H54 (cell line): Measurements from ENCODE around the gene NTRK2.

Experiments used
- DNase-seq: peaks from one replicate; pipeline ENCODE4 v3.0.0; 2011; ENCODE audit warnings: low spot score, mixed read lengths; ENCODE audit not compliant: insufficient read length
- FAIRE-seq: peaks from 3 replicates; lab custom pipeline; 2011; peaks lifted over from hg19 to GRCh38; lab: Jason Lieb, UNC
- POLR2A ChIP-seq: IDR thresholded peaks from 2 replicates; pipeline ENCODE4 v1.6.1; 2011; ENCODE audit warnings: low read depth, mild to moderate bottlenecking, low read length

NTRK2 gene

DNA sequence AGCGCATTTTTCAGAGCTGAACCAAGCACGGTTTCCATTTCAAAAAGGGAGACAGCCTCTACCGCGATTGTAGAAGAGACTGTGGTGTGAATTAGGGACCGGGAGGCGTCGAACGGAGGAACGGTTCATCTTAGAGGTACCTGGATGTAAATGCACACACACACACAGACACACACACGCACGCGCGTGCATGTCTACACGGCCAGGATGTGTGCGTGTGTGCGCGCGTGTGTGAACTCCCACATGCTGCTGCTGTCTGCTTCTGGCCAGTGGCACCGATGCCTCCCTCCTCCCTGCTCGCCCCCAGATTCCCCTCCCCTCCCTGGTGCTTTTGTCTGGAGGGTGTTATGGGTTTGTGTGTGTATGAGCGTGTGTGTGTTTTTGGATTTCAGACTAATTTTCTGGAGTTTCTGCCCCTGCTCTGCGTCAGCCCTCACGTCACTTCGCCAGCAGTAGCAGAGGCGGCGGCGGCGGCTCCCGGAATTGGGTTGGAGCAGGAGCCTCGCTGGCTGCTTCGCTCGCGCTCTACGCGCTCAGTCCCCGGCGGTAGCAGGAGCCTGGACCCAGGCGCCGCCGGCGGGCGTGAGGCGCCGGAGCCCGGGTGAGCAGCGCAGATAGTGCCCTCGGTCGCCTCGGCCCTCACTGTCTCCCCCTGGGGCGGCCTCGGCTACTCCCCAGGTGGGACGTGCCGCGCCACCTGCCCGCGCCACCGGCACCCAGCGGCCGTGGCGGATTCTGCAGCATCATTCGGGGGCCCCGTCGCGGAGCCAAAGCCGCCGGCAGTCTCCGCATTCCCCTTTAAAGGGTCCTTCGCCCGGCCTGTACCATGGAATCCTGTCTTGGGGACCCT is at the start of gene NTRK2:
TSS of gene NTRK2 (plus strand) at position 442 of the 850 bp plus-strand sequence. CDS start 1,020 bp downstream, outside the sequence.
- DNase-seq (no peak), FAIRE-seq (no peak)
- no peak for TF ChIP-seq POLR2A

DNA sequence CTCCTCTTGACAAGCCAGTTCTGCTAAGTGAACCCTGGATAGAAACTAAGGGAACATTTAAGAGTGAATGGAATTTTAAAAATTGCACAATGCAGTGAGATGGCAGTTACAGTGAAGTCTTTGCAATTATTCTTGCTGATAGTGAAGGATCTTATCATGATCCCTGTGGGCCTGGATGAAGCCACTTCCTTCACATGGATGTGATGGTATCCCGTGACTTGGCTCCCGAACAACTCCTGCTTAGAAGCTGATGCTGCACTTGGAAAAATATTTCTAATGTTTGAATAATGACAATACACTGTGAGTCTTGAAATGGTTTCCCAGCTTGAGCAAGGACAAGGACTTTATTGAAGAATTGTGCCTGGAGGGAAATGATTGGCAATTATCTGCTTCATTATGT is 49.2 kb upstream of the NTRK2 start:
- FAIRE-seq: no peak
- no peak for DNase-seq
- no peak for TF ChIP-seq POLR2A

DNA sequence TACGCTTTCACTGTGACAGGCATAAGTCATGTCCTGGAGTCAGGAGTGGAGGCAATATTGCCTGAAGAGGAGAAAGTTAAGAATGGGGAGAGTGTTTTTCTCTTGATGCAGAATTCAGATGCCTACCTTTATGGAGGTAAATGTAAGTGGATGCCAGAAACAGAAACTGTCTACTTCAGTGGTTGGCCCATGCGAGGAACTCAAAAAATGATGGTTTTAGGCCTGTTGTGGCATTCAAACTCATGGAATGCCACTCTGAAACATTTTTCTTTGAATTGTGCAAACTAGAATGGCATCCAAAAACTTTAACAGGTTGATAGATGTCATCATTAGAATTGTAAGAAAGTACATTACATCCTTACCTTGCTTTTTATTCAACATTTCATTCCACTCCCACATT is 47.7 kb upstream of the NTRK2 start:
- no peak for DNase-seq
- no peak for FAIRE-seq
- no peak for TF ChIP-seq POLR2A

DNA sequence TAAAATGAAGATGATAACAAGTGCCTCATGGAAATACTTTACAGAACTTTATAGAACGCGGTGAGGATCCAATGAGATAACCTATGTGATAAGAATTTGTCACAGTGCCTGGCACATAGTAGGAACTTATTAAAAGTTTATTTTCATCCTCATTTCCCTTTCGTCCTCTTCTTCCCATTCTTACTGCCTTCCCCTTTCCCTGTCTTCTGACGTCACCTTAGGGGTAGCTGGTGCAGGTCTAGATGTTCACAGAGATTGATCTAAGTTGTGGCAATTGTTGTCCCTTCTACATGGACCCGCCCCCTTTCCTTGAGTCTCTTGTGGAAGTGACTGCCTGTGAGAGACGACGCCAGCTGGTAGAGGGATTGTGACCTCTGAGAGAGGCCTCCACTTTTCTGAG is 46.5 kb upstream of the NTRK2 start:
- TF ChIP-seq POLR2A: no peak
- DNase-seq (no peak), FAIRE-seq (no peak)

DNA sequence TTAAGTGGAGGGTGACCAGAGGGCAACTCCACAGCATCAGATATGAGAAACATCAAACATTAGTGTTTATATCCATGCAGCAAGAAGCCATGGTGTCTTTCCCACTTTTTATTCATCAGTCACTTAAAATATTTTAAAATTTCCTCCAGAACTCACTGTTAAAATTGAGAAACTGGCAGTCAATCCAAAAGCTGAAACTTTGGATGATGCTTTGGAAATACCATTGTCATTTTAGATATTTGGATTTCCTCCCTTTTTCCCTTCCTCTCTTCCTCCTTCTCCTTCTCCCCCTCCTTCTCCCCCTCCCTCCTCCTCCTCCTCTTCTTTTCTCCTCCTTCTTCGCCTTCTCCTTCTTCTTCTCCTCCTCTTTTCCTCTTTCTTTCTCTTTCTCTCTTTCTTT is 33.1 kb upstream of the NTRK2 start:
- FAIRE-seq: no peak
- no peak for DNase-seq
- TF ChIP-seq POLR2A: no peak

DNA sequence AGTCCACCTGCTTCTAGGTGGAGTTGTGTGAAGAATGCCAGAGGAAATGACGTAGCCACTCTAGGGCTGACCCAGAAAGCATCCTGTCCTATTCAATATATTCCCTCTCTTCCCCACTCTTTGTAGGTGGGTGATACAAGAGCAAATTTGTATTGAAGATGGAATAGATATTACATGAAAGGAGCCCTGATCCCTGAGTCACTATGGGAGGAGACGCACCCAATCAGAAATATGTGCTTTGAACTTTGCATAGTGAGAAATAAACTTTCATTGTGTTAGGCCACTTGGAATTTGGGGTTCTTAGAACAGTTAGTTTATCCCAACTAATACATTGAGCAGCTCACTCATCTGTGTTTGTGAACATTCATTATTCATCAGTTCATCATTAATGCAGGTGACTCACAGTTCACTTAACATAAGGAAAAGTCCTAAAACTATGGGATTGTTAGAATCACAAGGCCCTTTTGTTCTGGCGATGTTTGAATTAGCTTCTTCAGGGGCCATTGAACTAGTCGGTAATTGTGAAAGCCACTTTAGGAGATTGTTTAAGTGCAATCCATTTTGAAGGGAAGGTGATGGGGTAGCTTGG is 26.9 kb upstream of the NTRK2 start:
- TF ChIP-seq POLR2A: no peak
- FAIRE-seq (no peak), DNase-seq (no peak)

DNA sequence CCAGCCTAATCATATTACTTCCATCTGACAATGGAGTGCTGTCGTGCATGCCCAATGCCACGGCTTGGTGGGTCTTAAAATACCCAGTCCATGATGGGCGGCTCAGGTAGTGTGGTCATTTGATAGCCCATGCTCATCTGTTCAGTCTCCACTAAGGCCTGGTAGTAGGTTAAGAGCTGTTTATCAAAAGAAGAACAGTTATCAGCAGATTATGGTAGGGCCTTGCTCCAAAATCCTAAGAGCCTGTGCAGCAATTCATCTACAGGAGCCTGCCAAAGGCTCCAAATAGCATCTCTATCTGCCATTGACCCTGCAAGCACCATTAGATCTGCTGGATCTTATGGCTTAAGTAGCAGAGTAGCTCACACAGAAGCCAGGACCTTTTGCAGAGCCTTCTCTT is 21.8 kb upstream of the NTRK2 start:
- DNase-seq (no peak), FAIRE-seq (no peak)
- no peak for TF ChIP-seq POLR2A

DNA sequence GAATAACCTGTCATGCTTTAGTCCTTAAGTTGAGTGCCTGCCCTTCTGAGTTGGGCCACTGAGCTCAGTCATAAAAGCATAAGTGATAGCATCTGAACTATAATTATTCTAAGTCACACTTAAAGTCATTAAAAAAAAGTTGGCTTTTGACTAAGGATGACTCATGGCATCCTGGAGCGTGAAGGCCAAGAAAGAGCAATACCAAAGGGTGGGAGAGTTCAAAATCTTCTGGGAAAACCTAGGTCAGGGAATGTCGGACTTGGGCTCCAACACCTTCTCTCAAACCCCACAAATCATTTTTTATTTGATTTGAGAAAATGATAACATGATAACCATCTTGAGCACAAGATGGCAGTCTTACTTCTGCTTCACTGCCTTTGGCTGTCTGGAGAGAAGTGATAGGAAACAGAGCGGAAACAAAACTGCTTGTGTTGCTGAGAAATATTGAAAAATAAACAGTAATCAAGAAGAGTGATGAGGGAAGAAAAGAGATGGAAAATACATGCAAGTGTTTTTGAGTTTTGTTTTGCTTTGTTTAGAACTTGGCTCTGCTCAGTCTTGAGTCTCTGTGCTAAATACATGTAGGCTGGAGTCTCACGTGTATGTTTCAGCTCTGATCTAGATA is 16.9 kb upstream of the NTRK2 start:
- DNase-seq: no peak
- no peak for TF ChIP-seq POLR2A
- no peak for FAIRE-seq

DNA sequence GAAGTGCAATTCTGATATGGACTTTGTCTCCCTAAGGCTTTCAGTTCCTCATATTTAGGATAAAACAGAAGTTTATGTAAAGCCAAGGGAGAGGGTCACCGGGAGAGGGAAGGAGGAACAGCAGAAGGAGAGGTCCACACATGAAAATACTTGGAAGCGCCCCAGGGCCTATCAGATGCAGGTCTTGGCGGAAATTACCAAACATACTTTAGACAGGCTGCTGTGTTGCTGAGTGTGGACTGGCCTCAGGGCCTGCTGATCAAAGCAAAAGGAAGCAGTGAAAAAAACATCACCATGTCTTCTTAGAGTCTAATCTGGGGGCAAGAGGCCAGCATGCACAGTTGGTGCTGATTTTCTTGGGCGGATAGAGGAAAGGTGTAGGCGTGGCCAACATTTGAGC is 14.1 kb upstream of the NTRK2 start:
- no peak for DNase-seq
- no peak for TF ChIP-seq POLR2A
- FAIRE-seq: no peak

DNA sequence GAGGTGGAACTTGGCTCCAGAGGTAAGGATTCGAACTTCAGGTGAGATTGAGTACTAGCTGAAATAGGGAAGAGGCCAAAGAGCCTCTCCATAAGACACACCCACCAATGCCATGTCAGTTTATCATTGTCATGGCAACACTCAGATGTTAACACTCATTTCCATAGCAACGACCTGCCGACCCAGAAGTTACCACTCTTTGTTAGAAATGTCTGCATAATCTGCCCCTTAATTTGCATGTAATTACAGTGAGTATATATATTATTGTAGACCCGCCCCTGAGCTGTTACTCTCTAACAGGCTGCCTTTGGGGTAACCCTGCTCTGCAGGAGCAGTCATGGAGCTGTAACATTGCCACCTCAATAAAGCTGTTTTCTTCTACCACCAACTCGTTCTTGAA is 10.2 kb upstream of the NTRK2 start:
- FAIRE-seq: no peak
- no peak for TF ChIP-seq POLR2A
- no peak for DNase-seq

DNA sequence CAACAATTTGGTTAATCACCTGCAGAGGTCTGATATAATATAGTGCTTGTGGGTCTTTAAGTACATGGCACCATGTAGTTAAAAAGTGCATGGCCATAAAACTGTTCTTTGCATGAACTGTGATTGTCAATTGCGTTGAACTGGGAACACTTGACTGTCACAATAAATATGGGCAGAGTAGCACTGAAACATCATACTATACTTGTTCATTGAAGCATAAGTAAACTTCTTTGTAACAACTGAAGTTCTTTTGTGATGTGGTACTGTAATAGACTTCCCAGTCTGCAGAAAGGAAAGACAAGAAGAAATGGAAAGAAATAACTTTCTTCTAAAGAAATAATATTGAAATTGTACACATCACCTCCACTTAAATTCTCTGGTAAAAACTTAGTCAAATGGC is 9.8 kb upstream of the NTRK2 start:
- DNase-seq: no peak
- TF ChIP-seq POLR2A: no peak
- no peak for FAIRE-seq

DNA sequence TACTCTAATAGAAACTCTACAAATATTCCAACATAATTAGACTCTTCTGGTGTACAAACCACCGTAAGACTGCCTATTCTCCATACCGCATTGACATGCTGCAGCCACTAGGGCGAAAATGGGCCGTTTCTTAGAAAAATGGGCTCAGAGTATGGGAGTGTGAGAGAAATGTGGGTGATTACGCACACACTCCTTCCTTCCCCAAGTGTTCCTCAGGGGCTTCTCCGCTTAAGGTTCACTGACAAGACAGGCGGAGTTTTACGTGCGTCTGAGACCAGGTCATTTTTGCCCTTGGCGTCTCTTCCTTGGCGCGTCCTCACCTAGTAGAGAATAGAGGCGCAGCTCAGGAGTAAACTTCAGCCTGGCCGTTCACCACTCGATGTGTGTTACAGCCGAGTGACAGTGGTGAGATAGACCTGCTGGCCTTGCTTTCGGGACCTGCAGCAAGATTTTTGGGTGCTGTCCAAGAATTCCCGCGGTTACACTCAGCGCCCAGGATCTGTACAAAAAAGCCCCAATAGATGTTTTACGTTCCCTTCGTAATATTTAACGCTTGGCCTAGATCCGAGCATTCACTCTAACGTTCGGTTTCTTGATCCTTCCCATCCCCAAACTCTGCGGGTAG is 1.8 kb upstream of the NTRK2 start:
- no peak for TF ChIP-seq POLR2A
- DNase-seq: peak; percentile 45
- FAIRE-seq: no peak

DNA sequence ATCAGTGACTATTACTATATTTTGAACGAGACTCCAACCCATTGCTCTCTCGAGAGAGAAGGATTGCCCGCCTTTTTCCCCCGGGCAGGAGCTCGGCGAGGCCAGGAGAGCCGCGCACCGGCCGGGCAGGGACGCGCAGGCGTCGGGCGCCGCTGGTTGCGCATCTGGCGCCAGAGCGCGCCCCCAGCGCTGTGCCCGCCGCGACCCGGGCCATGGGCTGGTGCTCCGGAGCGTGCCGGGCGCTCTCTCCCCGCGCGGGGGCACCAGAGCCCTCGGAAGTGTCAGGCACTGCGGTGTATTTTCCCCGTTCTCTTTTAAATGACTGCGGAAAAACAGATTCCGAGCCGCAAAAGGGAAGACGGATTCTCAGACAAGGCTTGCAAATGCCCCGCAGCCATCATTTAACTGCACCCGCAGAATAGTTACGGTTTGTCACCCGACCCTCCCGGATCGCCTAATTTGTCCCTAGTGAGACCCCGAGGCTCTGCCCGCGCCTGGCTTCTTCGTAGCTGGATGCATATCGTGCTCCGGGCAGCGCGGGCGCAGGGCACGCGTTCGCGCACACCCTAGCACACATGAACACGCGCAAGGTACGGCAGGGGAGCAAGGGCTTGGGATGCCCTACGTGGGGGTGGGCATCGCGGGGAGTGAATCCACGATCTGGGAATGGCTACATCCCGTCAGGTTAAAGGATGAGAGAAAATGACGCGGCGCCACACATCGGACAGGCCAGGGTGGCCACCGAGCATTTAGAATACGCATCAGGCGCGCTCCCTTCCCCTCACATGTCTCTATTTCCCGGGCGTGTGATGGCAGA is 1.1 kb upstream of the NTRK2 start:
- no peak for FAIRE-seq
- no peak for TF ChIP-seq POLR2A
- DNase-seq: no peak
